Forelimb muscle (tissue), 1 donor: ENCODE measurements around the gene FAM3A. TPM values are rescaled to one million over a fixed set of nuclear protein-coding genes. Genes with fewer than 3 reads are reported as not detected.
A peak's percentile ranks its signal among the peaks of the same experiment; 100 is the strongest.
"Not testable (repeated sequence)": the region's sequence is repeated elsewhere in the genome, so short reads cannot be mapped to it uniquely, and the experiment has no call there.

Experiments used
- DNase-seq: peaks from one replicate; pipeline ENCODE4 v3.0.0-alpha.2; 2013; ENCODE audit warnings: low read depth
- polyA plus RNA-seq: library from polyadenylated mRNA; unstranded; fragments of 120-200 nt; gene quantifications from one replicate; pipeline ENCODE4 v1.2.1, GENCODE V29; 2013; ENCODE audit not compliant: insufficient read length

Gene FAM3A
- polyA plus RNA-seq, 1 donor, result 25.5 TPM

DNA sequence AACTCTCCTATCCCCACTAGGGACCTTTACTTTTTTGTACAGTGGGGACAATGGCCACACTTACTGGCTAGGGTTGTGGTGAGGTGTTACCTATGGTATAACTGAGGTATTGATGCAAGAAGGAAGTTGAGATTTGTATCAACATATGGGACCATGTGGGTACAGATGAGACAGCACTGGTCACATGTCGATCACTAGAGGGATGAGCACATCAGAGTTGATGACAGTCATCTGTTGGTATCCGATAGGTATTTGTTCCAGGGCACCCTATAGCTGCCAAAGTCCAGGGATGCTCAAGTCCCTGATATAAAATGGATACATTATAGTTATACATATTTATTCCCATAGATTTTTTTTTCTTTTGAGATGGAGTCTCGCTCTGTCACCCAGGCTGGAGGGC, 13.0 kb downstream of the FAM3A start:
- no peak for DNase-seq

GRCh38 chrX:154502098-154502497, 13.9 kb downstream of the FAM3A start:
- no peak for DNase-seq

- DNase-seq, result not testable (repeated sequence)
These were observed 14.6 kb downstream of the FAM3A start for GRCh38 chrX:154501423-154501822.

DNA sequence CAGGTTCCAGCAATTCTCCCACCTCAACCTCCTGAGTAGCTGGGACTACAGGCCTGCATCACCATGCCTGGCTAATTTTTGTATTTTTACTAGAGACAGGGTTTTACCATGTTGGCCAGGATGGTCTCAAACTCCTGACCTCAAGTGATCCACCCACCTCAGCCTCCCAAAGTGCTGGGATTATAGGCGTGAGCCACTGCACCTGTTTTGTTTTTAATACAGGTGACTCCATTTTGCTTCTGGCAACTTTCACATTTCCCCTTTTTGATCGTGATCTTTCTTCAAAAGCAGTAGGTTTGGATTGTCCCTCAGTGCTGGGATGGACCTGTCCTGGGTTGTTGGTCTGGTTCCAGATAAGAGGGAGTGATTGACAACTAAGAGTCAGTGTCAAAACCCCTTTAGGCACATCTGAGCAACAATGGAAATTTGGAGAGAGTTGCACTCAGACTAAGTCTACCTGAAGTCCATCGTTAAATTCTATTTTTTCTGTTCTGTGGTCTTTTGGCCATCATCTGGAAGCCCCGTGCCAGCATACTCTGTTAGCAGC, 19.4 kb downstream of the FAM3A start:
- not testable (repeated sequence) for DNase-seq

DNA sequence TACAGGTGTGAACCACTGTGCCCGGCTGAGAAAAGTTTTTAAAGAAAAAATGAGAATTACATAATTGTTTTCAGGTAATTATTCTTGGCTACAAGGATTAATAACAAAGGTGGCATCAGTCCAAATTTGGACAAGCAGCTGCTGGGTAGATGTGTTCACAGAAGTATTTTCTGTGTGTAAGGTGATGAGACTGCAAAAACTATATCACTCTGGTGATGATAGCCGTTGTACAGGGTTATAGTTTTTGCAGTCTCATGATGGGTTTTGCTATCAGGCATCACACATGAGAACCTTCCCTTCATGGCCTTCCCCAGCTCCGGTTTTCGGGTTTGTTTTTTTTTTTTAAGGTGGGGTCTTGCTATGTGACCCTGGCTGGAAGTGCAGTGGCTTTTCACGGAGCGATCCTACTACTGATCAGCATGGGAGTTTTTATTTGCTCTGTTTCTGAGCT, 20.5 kb downstream of the FAM3A start:
- no peak for DNase-seq

- DNase-seq, result no peak
These were observed 21.3 kb downstream of the FAM3A start for GRCh38 chrX:154494715-154495114.

DNA sequence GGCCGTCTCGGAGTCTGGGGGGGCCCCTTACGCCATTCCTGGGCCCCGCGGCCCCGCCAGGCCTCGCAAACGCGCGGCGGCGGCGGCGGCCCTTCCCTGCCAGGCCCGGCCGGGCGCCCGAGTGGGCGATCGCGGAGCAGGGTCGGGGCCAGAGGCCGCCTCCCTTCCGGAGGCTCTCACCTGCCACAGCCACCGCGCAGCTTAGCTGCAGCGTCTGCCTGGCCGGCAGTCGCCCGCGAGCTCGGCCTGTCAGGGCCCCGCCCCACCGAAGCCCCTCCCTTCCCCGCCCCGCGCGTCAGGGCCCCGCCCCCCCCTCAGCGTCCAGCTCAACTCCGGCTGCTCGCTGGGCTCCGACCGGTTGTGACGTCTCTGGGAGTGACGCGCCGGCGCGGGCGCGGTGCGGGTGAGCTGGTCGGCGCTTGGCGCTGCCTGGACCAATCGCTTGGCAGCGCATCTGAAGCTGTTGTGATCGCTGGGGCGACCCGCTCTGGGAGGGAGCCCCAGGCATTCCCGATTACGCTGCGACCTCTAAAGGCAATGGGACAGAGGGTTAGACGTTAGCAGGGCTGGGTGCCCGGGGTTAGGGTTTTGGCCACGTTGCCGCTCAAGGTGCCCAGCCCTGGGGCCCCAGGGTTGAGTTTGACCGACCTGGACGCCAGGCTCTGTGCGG, 25.5 kb downstream of the FAM3A start, which contains the start of gene SLC10A3:
Gene SLC10A3, minus strand, starts transcription at position 216 of the 670 bp plus-strand sequence. CDS start 1,689 bp downstream, outside the sequence.
- peak; percentile 71 for DNase-seq

DNA sequence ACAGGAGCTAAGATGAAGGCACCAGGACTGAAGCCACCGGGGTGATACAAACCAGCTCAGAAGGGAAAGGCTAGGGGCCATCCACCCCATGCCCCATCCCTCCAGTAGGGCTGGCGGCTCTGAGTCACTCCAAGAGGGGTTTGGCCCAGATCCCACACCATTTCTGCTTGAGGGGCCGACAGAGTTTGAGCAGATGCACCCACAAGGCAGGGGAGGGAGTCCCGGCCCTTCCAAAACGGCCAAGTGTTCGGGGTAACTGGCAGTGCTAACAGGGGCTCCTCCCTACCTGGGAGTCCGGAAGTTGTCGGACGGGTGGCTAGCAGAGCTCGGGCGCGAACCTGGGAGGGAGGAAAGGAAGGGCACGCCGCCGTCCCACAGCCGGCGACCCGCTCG, 26.0 kb downstream of the FAM3A start:
- no peak for DNase-seq

- DNase-seq, result no peak
These were observed 26.9 kb downstream of the FAM3A start for GRCh38 chrX:154489182-154489581.

DNA sequence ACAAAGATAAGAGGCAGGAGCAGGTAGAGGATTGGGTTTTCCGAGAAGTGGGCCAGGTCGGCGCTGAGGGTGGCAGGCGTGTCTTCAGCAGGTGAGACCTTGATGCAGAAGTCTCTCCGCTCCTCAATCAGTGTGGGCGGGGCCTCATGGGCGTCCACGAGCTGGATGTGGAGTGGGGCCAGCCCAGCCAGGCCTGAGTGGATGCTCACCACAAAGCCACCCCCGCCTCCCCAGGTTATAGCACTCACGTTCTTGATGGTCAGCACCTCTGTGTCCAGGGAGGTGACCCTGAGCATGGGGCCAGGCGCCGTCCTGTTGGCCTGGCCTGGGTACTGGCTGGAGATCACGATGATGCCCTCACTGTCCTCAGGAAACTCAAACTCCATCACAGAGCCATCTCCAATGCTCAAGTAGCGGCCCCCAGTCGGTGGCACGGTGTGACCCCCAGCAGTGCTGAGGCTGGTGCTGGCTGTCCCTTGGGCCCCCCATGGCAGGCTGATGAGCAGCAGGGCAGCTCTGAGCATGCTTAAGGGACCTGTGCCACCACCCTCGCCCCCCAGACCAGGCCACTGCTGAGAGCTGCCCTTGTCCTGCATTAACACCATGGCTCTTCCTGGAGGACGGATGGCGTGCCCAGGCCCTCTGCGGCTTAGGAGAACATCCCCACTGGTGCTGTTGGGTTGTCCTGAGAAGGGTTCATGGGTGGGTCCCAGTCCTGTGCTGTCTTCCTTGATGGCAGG, 27.5 kb downstream of the FAM3A start:
- DNase-seq, result no peak

GRCh38 chrX:154487518-154488290, 28.3 kb downstream of the FAM3A start:
- no peak for DNase-seq

GRCh38 chrX:154486396-154487207, 29.4 kb downstream of the FAM3A start, which contains the start of gene UBL4A:
Gene UBL4A (minus strand): TSS chrX:154486615. CDS start chrX:154486584, 31 bp downstream.
- DNase-seq, result no peak

GRCh38 chrX:154486052-154486395, 30.0 kb downstream of the FAM3A start:
- no peak for DNase-seq

- no peak for DNase-seq
These were observed 30.6 kb downstream of the FAM3A start for GRCh38 chrX:154485150-154486051.

DNA sequence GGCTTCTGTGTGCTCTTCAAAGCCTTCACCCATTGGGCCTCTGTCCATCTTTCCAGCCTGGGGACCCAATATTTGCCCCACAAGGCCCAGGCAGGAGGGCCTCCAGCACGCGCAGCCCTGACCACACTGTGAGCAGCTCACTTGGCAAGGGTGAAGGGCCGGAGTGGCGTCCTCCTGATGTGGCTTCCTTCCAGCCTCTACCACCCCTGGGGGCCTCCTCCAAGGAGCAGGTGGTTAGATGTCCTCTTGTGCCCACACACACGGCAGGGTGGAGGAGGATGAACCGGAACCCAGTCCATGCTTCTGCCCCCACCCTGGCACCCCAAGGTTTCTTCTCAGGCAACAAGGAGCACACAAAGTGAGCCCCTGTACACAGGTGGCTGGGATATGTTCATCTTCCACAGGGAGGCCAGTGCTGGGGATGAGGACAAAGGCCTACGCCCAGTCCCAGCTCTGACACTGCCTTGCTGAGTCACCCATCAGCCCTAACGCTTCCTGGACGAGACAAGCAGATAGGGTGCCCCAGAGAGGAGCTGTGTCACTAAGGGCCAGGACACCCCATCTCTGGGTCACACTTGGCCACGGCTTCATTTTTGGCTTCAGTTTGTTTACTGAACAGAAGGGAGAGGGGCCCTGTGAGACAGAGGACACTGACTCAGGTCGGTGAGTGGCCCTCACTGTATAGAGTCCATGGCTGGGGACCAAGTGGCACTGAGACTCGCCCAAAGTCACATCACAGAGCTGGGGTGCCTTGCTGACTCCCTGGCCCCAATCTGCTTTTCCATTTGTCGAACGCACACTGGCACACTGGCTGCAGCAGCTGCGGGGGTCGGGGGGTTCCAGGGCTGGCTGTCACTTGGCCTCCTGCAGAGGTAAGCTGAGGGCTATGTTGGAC, 31.5 kb downstream of the FAM3A start:
- no peak for DNase-seq

DNA sequence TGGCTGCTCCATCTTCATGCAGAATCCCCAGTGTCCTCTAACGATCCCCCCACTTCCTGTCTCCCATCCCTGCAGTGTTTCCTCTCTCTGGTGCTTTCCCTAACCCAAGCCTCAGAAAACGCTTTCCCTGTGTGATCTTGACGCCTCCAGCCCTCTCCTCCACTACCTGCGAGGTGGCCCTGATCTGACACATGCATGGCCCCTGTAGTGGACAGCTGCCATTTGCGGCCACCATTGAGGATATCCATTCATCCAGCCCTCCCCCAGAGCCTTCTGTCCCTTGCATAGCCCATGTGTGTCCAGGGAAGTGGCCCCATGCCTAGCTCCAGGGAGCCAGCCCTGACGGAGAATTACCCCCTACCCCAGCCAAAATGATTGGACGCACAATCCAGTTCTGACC, 32.7 kb downstream of the FAM3A start:
- DNase-seq, result no peak

- no peak for DNase-seq
These were observed 33.2 kb downstream of the FAM3A start for GRCh38 chrX:154482786-154483185.

DNA sequence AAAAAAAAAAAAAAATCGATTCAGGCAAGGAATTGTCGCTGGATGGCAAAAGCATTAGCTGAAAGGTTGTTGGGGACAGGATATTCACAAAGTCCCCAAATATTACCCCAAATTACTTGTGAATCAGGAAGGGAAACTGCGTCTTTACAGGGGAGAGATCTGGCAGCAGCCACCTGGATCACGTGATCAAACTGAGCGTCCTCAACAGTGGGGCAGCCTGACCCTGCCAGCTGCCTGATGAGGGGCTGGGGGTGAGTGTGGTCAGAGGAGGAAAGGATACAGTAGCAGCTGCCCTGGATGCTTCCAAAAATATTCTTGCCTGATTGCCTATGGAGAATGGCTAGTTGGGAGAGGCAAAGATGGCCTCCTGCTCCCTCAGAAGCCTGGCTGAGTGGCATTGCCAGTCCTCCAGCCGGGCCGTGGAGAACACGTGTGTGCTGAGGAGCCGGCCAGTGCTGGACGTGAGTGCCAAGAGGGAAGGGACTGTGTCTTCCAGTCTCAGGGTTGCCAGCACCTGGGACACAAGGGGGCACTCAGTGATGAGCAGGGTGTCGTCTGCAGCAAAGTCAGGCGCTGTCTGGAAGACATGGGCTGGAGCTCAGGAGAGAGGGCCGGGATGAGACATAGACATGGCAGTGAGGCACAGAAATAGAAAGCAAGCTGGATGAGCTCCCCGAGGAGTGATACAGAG, 34.0 kb downstream of the FAM3A start:
- no peak for DNase-seq
